ENCODE measurements around the gene SAPCD2. TPM values are rescaled to one million over a fixed set of nuclear protein-coding genes. Genes with fewer than 3 reads are reported as not detected.

SAPCD2 gene
- total and polyA plus RNA-seq, 4 donors: 1.3 to 2.1 (median 1.6) TPM

DNA sequence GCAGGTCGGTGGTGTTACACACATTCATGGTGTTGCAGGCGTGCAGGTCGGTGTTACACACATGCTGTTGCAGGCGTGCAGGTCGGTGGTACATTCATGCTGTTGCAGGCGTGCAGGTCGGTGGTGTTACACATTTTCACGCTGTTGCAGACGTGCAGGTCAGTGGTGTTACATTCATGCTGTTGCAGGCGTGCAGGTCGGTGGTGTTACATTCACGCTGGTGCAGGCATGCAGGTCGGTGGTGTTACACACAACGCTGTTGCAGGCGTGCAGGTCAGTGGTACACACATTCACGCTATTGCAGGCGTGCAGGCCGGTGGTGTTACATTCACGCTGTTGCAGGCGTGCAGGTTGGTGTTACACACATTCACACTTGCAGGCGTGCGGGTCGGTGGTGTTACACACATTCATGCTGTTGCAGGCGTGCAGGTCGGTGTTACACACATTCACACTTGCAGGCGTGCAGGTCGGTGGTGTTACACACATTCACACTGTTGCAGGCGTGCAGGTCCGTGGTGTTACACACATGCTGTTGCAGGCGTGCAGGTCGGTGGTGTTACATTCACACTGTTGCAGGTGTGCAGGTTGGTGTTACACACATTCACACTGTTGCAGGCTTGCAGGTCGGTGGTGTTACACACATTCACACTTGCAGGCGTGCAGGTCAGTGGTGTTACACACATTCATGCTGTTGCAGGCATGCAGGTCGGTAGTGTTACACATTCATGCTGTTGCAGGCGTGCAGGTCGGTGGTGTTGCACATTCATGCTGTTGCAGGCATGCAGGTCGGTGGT, 33.0 kb upstream of the SAPCD2 start:
- Histone ChIP-seq H3K9me3 (ENCODE audit: control insufficient read depth in 4 of 4, insufficient read depth in 3 of 4, low read length in 3 of 4) (peaks cover 0 to 6% (median 2%) of the 10 kb centered on the region in 4 donors), H3K4me1 (ENCODE audit: control insufficient read depth in 5 of 5, insufficient read depth in 5 of 5, low read length in 5 of 5) (no peaks in the 10 kb centered on the region), H3K36me3 (ENCODE audit: control insufficient read depth in 4 of 4, insufficient read depth in 4 of 4, low read length in 4 of 4) (peaks cover 9 to 79% (median 45%) of the 10 kb centered on the region in 4 donors), H3K27me3 (ENCODE audit: control insufficient read depth in 3 of 3, insufficient read depth in 3 of 3, low read length in 2 of 3) (no peaks in the 10 kb centered on the region), H3K27ac (ENCODE audit: low read depth in 1 of 2, low read length in 1 of 2) (no peak overlapping the region), H3K4me3 (no peak overlapping the region), H3K9ac (ENCODE audit: insufficient read depth in 1 of 2, low read length in 2 of 2) (no peak overlapping the region)
- TF ChIP-seq, protein P1, sequence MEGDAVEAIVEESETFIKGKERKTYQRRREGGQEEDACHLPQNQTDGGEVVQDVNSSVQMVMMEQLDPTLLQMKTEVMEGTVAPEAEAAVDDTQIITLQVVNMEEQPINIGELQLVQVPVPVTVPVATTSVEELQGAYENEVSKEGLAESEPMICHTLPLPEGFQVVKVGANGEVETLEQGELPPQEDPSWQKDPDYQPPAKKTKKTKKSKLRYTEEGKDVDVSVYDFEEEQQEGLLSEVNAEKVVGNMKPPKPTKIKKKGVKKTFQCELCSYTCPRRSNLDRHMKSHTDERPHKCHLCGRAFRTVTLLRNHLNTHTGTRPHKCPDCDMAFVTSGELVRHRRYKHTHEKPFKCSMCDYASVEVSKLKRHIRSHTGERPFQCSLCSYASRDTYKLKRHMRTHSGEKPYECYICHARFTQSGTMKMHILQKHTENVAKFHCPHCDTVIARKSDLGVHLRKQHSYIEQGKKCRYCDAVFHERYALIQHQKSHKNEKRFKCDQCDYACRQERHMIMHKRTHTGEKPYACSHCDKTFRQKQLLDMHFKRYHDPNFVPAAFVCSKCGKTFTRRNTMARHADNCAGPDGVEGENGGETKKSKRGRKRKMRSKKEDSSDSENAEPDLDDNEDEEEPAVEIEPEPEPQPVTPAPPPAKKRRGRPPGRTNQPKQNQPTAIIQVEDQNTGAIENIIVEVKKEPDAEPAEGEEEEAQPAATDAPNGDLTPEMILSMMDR (IDR thresholded peaks at IDR 0.05; ENCODE audit: control extremely low read depth, extremely low read depth): no peak
- WGBS, 2 donors: 94 to 95% methylated on average over 37 of the region's 37 CpGs
- no peak for ATAC-seq (ENCODE audit: insufficient read depth, low FRiP score)
- DNase-seq: no peak

DNA sequence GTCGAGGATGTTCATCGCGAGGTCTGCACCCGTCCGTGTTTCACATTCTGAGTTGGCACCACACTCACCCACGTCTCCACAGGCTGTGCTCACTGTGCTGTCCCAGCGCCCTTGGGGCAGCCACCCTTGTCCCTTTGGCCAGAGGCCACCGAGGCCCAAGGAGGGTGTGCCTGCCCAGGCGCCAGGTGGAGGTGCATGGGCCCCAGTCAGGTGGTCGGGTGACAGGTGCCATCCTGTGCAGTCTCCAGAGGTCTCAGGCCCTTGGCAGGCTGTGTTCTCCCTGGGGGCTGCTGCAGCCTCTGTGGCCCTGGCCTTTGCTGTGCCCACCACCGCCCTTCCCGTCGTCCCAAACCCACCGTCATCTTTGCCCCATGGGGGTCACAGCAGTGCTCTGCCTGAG, 28.9 kb upstream of the SAPCD2 start:
- Histone ChIP-seq H3K9ac (ENCODE audit: insufficient read depth in 1 of 2, low read length in 2 of 2) (no peak overlapping the region), H3K27ac (ENCODE audit: low read depth in 1 of 2, low read length in 1 of 2) (no peak overlapping the region), H3K9me3 (ENCODE audit: control insufficient read depth in 4 of 4, insufficient read depth in 3 of 4, low read length in 3 of 4) (peaks cover 0 to 6% (median 2%) of the 10 kb centered on the region in 4 donors), H3K27me3 (ENCODE audit: control insufficient read depth in 3 of 3, insufficient read depth in 3 of 3, low read length in 2 of 3) (no peaks in the 10 kb centered on the region), H3K36me3 (ENCODE audit: control insufficient read depth in 4 of 4, insufficient read depth in 4 of 4, low read length in 4 of 4) (peaks cover 11 to 66% (median 51%) of the 10 kb centered on the region in 4 donors), H3K4me1 (ENCODE audit: control insufficient read depth in 5 of 5, insufficient read depth in 5 of 5, low read length in 5 of 5) (no peaks in the 10 kb centered on the region), H3K4me3 (no peak overlapping the region)
- TF ChIP-seq, protein P1 (IDR thresholded peaks at IDR 0.05; ENCODE audit: control extremely low read depth, extremely low read depth): no peak
- ATAC-seq (ENCODE audit: insufficient read depth, low FRiP score) (no peak), DNase-seq (no peak)
- 90 to 96% methylated on average over 14 of the region's 14 CpGs for WGBS, 2 donors

DNA sequence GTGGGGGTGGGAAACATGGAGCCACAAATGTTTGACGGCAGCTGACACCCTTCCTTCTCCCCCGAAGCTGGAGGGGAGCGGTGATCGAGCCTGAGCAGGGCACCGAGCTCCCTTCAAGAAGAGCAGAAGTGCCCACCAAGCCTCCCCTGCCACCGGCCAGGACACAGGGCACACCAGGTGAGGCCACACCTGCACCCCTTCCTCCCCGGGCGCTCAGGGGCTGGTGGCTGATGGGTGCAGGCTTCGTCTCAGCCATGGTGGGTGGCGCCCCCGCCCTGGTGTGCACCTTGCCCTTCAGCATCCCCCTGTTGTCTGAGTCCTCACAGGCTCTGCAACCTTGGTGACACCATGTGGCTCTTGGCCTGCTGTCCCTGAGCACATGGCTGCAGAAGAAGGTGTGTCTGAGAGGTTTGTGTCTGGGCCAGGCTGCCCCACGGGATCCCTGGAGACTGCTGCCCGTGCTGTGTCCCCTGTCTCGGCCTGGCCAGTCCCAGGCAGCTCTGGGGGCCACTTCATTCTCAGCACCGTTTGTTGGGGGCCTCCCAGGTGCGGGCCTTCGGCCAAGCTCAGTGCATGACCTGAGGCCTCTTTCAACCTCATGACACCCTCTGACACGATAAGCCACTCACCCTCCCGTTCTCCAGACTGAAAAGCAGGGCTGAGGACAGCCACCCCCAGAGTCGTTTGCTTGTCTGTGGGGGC, 27.6 kb upstream of the SAPCD2 start:
- ATAC-seq (ENCODE audit: insufficient read depth, low FRiP score) (no peak), DNase-seq (no peak)
- Histone ChIP-seq H3K4me1 (ENCODE audit: control insufficient read depth in 5 of 5, insufficient read depth in 5 of 5, low read length in 5 of 5) (no peaks in the 10 kb centered on the region), H3K4me3 (no peak overlapping the region), H3K27me3 (ENCODE audit: control insufficient read depth in 3 of 3, insufficient read depth in 3 of 3, low read length in 2 of 3) (no peaks in the 10 kb centered on the region), H3K9ac (ENCODE audit: insufficient read depth in 1 of 2, low read length in 2 of 2) (no peak overlapping the region), H3K36me3 (ENCODE audit: control insufficient read depth in 4 of 4, insufficient read depth in 4 of 4, low read length in 4 of 4) (peaks cover 6 to 57% (median 40%) of the 10 kb centered on the region in 4 donors), H3K9me3 (ENCODE audit: control insufficient read depth in 4 of 4, insufficient read depth in 3 of 4, low read length in 3 of 4) (peaks cover 0 to 4% (median 2%) of the 10 kb centered on the region in 4 donors), H3K27ac (ENCODE audit: low read depth in 1 of 2, low read length in 1 of 2) (no peak overlapping the region)
- 94 to 96% methylated on average over 20 of the region's 20 CpGs for WGBS, 2 donors
- TF ChIP-seq, protein P1 (IDR thresholded peaks at IDR 0.05; ENCODE audit: control extremely low read depth, extremely low read depth): no peak

Data from lung (tissue), 12 donors.